Muscle of arm (tissue), 12 donors: ENCODE data around the gene KLHL5. TPM values are rescaled to one million over a fixed set of nuclear protein-coding genes. Genes with fewer than 3 reads are reported as not detected.

Experiments
- polyA plus RNA-seq, 12 donors: library from polyadenylated mRNA; unstranded; fragments of 120-200 nt; gene quantifications; one replicate each; pipeline ENCODE4 v1.2.1, GENCODE V29; 2013; ENCODE audit not compliant: insufficient read length in 12 of 12

KLHL5 gene
- polyA plus RNA-seq, 12 donors = 10.8 to 22.6 (median 20.3) TPM; not detected in 1

Other genes with a start within 250 kb of the KLHL5 start
- gene TLR6, start 205.4 kb upstream of the KLHL5 start, polyA plus RNA-seq = 1 to 10 TPM in 7 of 12 donors, under 1 TPM in 3, not detected in 2; 0.82 to 2.6 (median 1.4) TPM
- gene FAM114A1, start 194.4 kb upstream of the KLHL5 start, polyA plus RNA-seq = 100 to 1,000 TPM in 1 of 12 donors, 10 to 100 TPM in 11; 50.5 to 219 (median 59.4) TPM
- 1 to 10 TPM in 1 of 12 donors, under 1 TPM in 9, not detected in 2; 0.10 to 1.8 (median 0.19) TPM for gene TMEM156, start 29.8 kb upstream of the KLHL5 start, polyA plus RNA-seq
- 10 to 100 TPM in 11 of 12 donors, not detected in 1; 13.5 to 52.0 (median 25.2) TPM for gene WDR19, start 120.3 kb downstream of the KLHL5 start, polyA plus RNA-seq